Measurements from ENCODE around the gene FBXW9. TPM values are rescaled to one million over a fixed set of nuclear protein-coding genes. Genes with fewer than 3 reads are reported as not detected.
A peak's percentile ranks its signal among the peaks of the same experiment; 100 is the strongest.

FBXW9 gene
- total and polyA plus RNA-seq, 2 of the 13 experiments (the other 11 are each of a cell fraction or from before 2014, with no cell fraction given), result 5.7 to 6.1 TPM

GRCh38 chr19:12721656-12722565 lies 25.5 kb upstream of the FBXW9 start (continued):
- TF ChIP-seq PLRG1 (conservative IDR thresholded peaks at IDR 0.05), result no peak
- 0 out of 2 replicates have a peak, but pooled peaks have one; percentile 8 for TF ChIP-seq MAZ (IDR thresholded peaks at IDR 0.05; ENCODE audit: borderline replicate concordance, low read depth, low read length)
- TF ChIP-seq MAZ (CRISPR knock-in tag; IDR thresholded peaks at IDR 0.05; ENCODE audit: low read depth), result no peak
- TF ChIP-seq EHMT2 (IDR thresholded peaks at IDR 0.05; ENCODE audit: borderline replicate concordance, low read depth, low read length), result no peak
- no peak for TF ChIP-seq RARG (CRISPR knock-in tag; IDR thresholded peaks at IDR 0.05; ENCODE audit: low read depth)
- TF ChIP-seq HMGA1 (CRISPR knock-in tag; conservative IDR thresholded peaks at IDR 0.05), result no peak
- TF ChIP-seq PBX2 (CRISPR knock-in tag; IDR thresholded peaks at IDR 0.05), result no peak
- TF ChIP-seq RAD51 (IDR thresholded peaks at IDR 0.05; ENCODE audit: borderline replicate concordance), result no peak
- TF ChIP-seq NR3C1 (CRISPR knock-in tag; IDR thresholded peaks at IDR 0.05), result no peak
- no peak for TF ChIP-seq ZHX1 (CRISPR knock-in tag; IDR thresholded peaks at IDR 0.05; ENCODE audit: low read depth)
- TF ChIP-seq ATF3 (CRISPR knock-in tag; IDR thresholded peaks at IDR 0.05), result no peak
- no peak for TF ChIP-seq BCLAF1 (IDR thresholded peaks at IDR 0.05)
- TF ChIP-seq ZNF766 (CRISPR knock-in tag; IDR thresholded peaks at IDR 0.05; ENCODE audit: borderline replicate concordance), result no peak
- TF ChIP-seq NFATC3 (CRISPR knock-in tag; IDR thresholded peaks at IDR 0.05), result no peak
- peak; percentile 67 for TF ChIP-seq RBFOX2 (IDR thresholded peaks at IDR 0.05; ENCODE audit: low read depth, low read length)
- TF ChIP-seq ZNF772 (CRISPR knock-in tag; IDR thresholded peaks at IDR 0.05), result no peak
- TF ChIP-seq ONECUT2 (CRISPR knock-in tag; IDR thresholded peaks at IDR 0.05), result no peak
- TF ChIP-seq RXRA (CRISPR knock-in tag; IDR thresholded peaks at IDR 0.05), result no peak
- TF ChIP-seq ZNF414 (CRISPR knock-in tag; IDR thresholded peaks at IDR 0.05), result 0 out of 2 replicates have a peak, but pooled peaks have one; percentile 40
- 0 out of 2 replicates have a peak, but pooled peaks have one; percentile 43 for TF ChIP-seq HBP1 (CRISPR knock-in tag; IDR thresholded peaks at IDR 0.05; ENCODE audit: low read depth)
- TF ChIP-seq PHF8 (CRISPR knock-in tag; IDR thresholded peaks at IDR 0.05), result peak; percentile 42; the same call in 1 of the 2 replicates
